NCI-H2029 (cell line): ENCODE measurements around the gene PLD5.
"Not testable (repeated sequence)": the region's sequence is repeated elsewhere in the genome, so short reads cannot be mapped to it uniquely, and the experiment has no call there.

Experiments
- DNase-seq: peaks from one replicate; lab custom pipeline; 2025; lab: John Stamatoyannopoulos, UW

The PLD5 gene

GRCh38 chr1:242426271-242426905 lies 98.1 kb downstream of the PLD5 start:
- no peak for DNase-seq

DNA sequence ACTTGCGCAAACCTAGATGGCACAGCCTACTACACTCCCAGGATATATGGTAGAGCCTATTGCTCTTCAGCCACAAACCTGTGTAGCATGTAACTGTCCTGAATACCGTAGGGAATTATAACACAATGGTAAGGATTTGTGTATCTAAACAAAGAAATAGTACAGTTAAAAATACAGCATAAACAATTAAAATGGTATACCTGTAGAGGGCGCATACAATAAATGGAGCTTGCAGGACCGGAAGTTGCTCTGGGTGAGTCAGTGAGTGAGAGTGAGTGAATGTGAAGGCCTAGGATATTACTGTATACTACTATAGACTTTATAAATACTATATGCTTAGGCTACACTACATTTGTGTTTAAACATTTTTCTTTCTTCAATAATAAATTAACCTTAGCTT lies 99.3 kb downstream of the PLD5 start:
- DNase-seq = no peak

DNA sequence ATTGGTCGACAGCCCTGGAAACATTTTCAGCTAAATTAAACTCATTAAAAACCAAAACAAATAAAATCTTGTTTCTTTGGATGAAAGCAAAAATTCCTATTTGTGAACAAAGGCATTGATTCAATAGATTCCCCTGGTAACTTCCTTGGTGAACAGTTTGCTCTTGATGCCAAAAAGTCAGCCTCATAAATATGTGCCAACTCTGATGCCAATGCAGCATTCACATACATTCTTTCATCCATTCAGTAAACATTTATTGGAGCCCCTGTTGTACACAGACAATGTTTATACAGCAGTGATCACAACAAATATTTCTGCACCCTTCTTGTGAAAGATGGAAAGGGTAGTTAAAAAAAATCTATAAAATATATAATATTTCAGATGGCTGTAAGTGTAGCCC lies 107.8 kb downstream of the PLD5 start:
- DNase-seq = no peak

GRCh38 chr1:242412921-242413320 lies 111.6 kb downstream of the PLD5 start:
- no peak for DNase-seq

DNA sequence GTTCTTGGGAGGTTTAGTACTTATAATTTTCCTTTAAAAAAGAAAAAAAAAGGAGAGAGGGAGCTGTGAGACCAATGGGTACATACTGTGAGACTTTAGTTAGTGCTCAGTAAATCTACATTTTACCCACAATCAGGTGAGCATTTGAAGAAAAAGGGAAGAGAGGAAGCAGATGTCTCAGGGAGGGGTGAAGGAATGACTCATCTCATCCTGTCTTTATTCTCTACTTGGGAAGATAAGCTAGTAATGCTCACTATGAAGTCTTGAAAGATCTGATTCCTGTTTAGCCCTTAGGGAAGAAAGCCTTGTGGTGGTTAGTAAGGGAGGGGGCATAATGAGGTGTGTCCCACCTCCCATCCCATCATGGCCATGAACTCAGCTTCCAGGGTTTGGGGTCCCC lies 112.6 kb downstream of the PLD5 start:
- DNase-seq = no peak

DNA sequence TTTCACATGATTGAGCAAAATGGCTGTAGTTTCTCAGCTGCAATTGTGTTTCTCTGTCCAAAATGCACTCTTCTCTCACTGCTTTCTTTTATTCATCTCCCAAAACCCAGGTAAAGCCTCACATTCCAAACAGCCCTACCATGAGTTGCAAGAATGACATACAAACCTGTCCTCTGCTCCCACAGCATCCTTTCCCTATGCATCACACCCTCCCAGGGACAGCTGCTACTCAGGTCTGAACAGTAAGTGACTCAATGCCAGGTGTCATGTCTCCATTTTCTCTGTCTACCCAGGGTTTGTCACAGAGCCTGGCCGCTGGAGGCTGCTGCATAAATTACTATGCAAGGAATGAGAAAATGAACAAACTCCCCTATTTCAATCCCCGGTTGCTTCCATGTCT lies 118.5 kb downstream of the PLD5 start:
- no peak for DNase-seq

DNA sequence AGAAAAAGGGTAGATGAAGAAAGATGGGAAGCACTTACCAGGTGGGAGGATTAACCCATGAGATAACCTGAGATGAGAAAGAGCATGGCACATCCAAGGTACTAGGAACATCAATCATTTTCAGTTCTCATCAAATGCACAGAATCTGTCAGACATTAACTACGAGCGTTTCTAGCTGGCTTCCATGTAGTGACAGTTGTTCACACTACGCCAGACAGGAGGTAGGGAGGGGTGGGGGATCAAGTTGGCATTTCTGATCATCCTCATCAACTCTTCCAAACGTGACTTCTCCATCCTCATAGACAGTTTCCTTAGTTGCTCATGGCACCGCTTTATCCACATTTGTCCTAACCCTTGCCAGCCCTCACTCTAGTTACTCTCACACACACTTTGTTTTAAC lies 120.2 kb downstream of the PLD5 start:
- DNase-seq = no peak

- no peak for DNase-seq
Observed at GRCh38 chr1:242402956-242403355, 121.5 kb downstream of the PLD5 start.

DNA sequence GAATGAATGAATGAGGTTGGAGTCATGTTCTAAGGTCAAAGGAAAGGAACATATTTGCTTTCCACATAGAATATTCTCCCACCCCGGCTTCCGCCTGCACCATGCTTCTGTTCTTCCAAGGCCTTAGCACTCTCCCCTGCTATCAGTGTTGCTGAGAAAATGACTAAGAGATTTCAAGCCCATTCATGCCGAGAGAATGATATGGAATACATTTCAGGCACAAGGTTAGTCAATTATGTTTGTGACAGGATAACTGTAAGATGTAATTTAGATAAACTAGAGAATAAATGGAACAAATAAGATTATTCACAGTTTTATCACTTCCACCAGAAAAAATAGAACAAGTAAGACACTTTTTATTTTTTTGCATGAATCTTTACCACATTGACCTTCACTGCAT lies 122.6 kb downstream of the PLD5 start:
- no peak for DNase-seq

- no peak for DNase-seq
Observed at GRCh38 chr1:242398351-242398750, 126.1 kb downstream of the PLD5 start.

- DNase-seq = no peak
Observed at GRCh38 chr1:242391896-242392295, 132.6 kb downstream of the PLD5 start.

DNA sequence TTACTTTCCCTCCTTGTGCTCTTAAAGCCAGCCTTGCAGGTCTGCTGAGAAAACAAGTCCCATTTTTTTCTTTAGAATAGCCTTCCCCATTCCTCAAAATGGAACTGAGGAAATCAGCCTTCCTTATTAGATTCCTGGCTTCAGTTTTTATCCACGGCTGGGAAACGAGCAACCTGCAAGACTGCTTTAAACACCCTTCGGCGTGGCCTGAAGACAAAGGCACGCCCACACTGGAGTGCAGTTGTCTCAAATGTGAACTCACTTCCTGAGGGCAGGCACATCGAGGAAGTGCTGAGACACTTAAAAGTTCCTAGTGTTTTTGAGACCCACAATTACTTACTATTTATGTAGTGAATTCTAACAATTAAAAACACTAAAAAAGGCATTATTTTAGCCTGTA lies 148.4 kb downstream of the PLD5 start:
- DNase-seq = not testable (repeated sequence)

DNA sequence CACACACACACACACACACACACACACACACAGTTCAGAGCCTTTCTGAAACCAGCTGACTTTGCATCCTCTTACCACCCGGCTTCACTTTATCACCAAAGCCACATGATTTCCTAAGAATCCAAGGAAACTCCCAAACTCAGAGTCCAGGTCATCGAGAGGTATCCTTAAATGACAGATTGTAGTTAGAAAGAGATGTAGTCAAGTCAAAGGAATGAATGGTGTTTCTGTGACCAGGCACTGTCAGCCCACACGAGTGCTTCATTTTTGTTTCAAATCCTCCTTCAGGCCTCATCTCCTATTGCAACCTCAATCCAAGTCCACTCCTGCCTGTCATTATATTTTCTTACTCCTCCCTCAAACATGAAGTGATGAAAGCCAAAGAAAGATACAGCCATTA lies 174.1 kb downstream of the PLD5 start:
- not testable (repeated sequence) for DNase-seq

DNA sequence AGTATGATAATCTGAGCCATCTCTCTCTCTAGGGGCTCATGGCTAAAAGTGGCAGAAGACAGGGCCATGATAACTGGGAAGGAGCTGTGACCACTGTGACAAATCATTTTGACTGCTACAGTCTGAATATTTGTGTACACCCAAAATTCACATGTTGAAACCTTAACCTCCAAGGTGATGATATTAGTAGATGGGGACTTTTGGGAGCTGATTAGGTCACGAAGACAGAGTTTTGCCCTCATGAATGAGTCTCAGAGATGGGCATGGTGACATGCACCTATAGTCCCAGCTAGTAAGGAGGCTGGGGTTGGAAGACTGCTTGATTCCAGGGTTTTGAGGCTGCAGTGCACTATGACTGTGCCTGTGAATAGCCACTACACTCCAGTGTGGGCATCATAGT lies 174.9 kb downstream of the PLD5 start:
- DNase-seq = no peak

DNA sequence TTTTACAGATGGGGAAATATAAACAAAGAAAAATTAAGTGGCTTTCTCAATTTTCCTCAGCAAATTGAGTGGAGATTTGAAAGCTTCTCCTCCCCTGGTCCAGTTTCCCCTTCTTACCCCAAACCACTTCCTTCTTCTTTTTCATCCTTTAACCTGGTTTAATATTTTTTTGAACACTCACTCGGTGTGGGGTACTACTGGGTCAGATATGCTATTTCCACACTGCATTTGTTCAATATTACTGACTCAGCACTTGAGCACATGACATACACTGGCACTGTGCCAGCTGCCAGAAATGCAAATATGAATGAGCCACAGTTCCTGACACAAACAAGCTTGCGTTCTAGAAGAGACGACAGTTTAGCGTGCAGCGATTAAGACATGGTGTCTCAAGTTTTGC lies 193.6 kb downstream of the PLD5 start:
- not testable (repeated sequence) for DNase-seq

- DNase-seq = not testable (repeated sequence)
Observed at GRCh38 chr1:242327381-242327780, 197.1 kb downstream of the PLD5 start.

DNA sequence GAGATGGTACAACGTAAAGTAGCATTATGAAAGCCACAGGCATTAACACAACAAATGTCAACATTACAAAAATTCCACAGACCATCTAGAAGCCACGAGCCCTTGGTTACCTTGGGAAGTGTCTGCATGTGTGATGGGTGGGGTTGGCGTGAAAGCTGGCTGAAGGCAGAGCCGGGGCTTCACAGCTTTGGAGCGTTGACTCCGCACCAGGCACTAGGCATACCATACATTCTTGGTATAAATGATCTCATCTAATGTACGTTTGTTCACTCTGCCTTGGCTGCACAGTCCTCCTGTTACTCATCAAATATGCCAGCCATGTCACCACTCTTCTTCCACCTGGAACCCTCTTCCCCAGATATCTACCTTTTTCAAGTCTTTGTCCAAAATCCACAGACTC lies 202.5 kb downstream of the PLD5 start:
- DNase-seq = not testable (repeated sequence)

DNA sequence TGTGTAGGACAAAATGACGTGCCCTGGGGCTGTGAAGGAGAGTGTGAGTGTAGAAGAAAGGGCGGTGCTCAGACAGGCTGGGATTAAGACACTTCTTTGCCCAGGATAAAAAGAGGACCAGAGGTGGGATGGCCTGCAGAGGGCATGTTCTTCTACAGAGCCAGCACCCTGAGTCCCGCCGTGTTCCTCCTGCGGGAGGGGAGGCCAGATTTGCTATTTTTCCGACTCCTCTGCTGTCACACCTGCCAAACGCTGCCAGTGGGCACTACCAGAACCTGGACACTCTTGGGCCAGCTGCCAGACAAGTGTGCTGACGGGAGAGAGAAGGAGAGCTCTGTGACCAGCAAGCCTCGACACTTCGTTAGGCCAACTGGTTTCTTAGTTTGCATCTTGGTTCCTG lies 206.4 kb downstream of the PLD5 start:
- no peak for DNase-seq

DNA sequence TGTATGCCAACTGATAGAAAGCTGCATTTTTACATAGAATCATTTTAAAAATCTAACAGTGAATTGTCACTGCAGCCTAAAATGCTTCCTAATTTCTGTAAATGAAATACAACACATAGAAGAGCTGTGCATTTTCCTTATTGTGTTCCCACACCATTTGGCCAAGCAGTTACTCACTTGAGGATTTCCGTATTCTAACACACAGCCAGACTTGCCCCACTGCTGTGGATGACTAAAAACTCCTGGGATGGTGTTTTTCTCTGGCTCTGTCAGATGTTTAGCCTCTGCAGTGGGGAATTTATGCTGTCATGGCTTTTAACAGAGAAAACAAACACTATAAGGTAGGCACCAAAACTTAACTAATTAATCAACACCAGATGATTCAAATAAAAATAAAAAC lies 209.6 kb downstream of the PLD5 start:
- DNase-seq = not testable (repeated sequence)

DNA sequence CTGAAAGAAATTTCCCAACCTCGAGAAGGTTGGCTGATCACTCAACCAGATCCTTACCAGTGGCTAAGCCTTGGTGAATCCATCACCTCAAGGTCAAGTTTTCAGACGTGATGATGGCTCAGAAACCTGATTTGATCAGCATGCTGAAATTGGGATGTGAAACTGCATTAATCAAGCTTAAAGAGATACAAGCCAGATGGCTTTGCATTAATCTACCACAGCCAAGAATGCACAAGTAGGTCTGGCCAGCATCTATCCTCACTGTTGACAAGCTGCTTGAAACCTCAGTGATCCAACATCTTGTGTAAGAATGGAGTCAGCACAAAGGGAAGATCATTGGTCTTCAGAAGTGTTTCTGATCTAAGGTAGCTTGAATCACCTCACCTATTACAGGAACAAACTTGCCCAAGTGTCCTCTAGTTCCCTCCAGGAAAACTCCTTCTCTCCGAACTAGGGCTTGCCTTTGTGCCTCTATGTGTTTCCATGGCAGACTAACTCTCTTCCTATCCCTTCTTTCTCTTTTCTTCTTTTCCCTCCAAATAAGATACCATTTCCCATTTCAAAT lies 210.3 kb downstream of the PLD5 start:
- DNase-seq = not testable (repeated sequence)

GRCh38 chr1:242308681-242309080 lies 215.8 kb downstream of the PLD5 start:
- not testable (repeated sequence) for DNase-seq

DNA sequence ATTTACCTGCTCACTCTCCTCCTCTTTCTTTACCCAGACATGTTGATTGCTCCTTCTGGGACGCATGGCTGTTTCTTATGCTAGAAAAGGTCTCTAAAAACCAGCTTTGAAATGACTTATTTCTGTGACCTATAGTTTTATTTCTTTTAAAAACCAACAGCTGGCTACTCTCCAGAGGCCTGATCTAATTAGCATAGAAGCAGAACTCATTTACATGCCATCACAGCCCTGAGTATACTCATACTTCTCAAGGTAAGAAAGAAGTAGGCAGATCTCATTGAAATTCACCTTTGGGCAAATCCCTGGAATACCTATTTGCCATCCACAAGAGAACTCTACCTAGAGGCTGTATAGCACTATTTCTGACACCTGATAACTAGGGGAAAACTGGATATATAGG lies 230.7 kb downstream of the PLD5 start:
- DNase-seq = not testable (repeated sequence)

DNA sequence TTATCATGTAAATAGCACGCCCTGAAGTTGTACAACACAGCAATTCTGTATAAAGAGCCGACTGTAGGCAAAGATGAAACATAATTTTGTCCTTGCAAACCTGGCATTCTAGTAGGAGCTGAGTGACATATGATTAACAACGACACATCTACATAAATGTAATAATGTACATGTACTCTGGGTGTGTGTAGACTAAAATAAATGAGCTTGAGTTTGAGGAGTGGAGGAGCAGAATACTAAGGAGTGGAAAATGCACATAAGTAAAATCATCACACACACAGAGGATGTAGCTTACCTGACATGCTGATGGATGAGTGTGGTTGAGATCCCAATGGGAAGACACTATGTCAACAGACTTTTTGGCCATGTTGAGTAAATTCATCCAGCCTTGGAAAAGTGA lies 236.4 kb downstream of the PLD5 start:
- DNase-seq = not testable (repeated sequence)
